Skeletal muscle tissue (tissue), 4 donors: ENCODE measurements around the gene EFCC1. TPM values are rescaled to one million over a fixed set of nuclear protein-coding genes. Genes with fewer than 3 reads are reported as not detected.

ENCODE experiments used
- H3K27ac ChIP-seq: one replicate; pipeline ENCODE4 v1.7.0; 2013; ENCODE audit warnings: mild to moderate bottlenecking, low read depth, low read length, inconsistent platforms
- H3K27me3 ChIP-seq, 3 donors: one replicate each; pipeline ENCODE4 v1.7.0; 2013; ENCODE audit warnings: low read length in 3 of 3; ENCODE audit not compliant: control insufficient read depth in 3 of 3, insufficient read depth in 3 of 3
- H3K36me3 ChIP-seq, 3 donors: one replicate each; pipeline ENCODE4 v1.7.0; 2013; ENCODE audit warnings: low read length in 3 of 3; ENCODE audit not compliant: control insufficient read depth in 3 of 3, insufficient read depth in 3 of 3
- H3K4me1 ChIP-seq, 3 donors: one replicate each; pipeline ENCODE4 v1.7.0; 2013; ENCODE audit warnings: low read length in 3 of 3, mild to moderate bottlenecking in 3 of 3; ENCODE audit not compliant: control insufficient read depth in 3 of 3, insufficient read depth in 3 of 3
- H3K4me3 ChIP-seq, 3 donors: one replicate each; pipeline ENCODE4 v1.7.0; 2013; ENCODE audit warnings: low read length in 3 of 3
- H3K9ac ChIP-seq, 3 donors: one replicate each; pipeline ENCODE4 v1.7.0; 2013; ENCODE audit warnings: low read length in 3 of 3, mild to moderate bottlenecking in 3 of 3, moderate library complexity in 2 of 3, low read depth in 1 of 3
- H3K9me3 ChIP-seq, 3 donors: one replicate each; pipeline ENCODE4 v1.7.0; 2013; ENCODE audit warnings: low read length in 3 of 3; ENCODE audit not compliant: control insufficient read depth in 3 of 3
- total RNA-seq: library from RNA; depleted of rRNA; stranded (reverse); fragments of >200 nt; gene quantifications from one replicate; pipeline ENCODE4 v1.2.3, GENCODE V29; 2014
- donor health status: Osteomylitis.

The EFCC1 gene
- total RNA-seq, 1 donor from 2014 or later, result 1.0 TPM

DNA sequence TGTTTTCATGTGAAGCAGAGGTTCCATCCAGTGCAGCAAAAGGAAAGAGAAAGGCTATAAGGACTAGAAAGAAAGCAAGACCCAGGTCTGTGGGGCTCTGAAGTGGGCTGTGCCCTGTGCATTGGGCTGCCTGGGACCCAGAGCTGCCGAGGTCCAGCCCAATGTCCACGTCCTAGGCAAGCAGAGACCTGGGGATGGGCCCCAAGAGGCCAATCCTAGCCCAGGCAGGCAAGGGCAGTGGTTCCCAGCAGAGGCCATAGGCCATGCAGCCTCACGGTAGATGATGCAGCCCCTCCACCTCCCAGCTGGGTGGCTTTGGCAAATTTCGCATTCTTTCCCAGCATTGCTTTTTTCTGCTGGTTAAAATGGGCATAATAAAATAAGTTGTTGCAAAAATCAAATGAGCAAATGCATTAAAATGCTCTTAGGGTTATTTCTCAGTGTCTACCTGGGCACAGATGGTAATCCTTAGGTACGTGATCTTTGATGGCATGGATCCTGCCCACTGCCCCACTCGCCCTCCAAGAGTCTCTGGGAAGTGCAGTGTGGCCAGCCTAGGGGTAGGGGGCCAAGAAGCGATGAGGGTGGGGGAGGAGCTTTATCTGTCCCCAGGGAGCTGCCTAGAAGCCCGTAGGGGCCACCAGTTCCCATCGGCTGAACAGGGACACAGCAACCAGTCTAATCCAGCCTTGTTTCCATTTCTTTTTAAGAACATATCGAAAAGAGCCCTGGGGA, 37.2 kb downstream of the EFCC1 start:
- peaks cover 0 to 4% (median 4%) of the 10 kb centered on the region in 3 donors for H3K4me1 ChIP-seq

DNA sequence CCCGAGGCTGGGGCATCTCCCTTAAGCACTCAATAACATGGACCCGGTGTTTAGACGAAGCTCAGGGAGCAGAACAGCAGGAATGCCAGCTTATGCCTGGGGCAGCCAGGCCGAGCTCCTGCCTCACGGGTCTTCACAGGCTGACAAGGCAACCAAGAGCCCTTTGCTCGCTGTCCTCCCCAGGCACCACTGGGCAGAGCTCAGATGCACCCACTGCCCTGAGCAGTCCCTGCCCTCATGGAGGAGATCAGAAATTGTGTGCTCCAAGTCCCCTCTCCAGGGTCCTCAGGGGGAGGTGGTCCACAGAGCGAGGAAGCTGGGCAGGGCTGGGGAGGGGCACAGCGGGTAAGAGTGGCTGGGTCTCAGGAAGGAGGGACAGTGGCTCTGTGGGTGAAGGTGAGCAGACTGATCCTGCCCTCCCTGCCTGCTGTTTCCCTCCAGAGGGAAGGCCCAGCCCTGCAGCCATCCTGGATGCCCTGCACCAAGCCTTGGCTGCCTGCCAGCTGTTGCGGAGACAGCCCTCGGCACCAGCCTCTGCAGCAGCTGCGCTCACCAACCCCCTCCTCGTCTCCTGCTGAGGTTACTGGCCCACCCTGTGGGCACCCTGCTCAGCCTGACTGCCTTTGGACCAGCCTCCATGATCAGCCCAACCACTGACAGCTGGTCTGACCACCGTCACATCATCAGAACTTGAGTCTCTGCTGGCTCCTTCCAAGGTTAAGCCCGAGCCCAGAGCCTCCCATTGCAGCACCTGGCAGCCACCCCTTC, 38.4 kb downstream of the EFCC1 start:
- peaks cover 0 to 5% (median 0%) of the 10 kb centered on the region in 3 donors for H3K27me3 ChIP-seq
- peaks cover 0 to 4% (median 4%) of the 10 kb centered on the region in 3 donors for H3K4me1 ChIP-seq
- peaks cover 0 to 3% (median 0%) of the 10 kb centered on the region in 3 donors for H3K36me3 ChIP-seq
- no peak overlapping the region for H3K9ac ChIP-seq
- no peaks in the 10 kb centered on the region for H3K9me3 ChIP-seq
- H3K27ac ChIP-seq, result no peak overlapping the region
- no peak overlapping the region for H3K4me3 ChIP-seq

More for the DNA sequence above, 37.2 kb downstream of the EFCC1 start:
- peaks cover 0 to 3% (median 0%) of the 10 kb centered on the region in 3 donors for H3K36me3 ChIP-seq
- H3K27ac ChIP-seq, result no peak overlapping the region
- H3K27me3 ChIP-seq, result peaks cover 0 to 5% (median 0%) of the 10 kb centered on the region in 3 donors
- no peak overlapping the region for H3K9ac ChIP-seq
- H3K9me3 ChIP-seq, result no peaks in the 10 kb centered on the region
- H3K4me3 ChIP-seq, result no peak overlapping the region

DNA sequence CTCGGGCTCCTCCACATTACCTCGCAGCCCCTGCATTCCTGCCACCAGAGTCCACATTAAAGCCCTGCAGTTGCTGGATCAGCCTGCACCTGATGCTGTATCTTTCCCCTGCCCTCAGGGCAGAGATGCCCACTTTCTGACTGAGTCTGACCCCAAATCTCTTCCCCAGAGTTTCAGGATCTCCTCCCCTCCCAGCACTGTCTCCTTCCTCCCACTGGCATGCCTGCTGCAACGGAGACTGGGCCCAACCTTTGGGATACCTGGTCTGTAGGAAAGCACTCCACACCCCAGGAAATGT, 38.9 kb downstream of the EFCC1 start:
- H3K36me3 ChIP-seq, result peaks cover 0 to 3% (median 0%) of the 10 kb centered on the region in 3 donors
- no peak overlapping the region for H3K4me3 ChIP-seq
- H3K9ac ChIP-seq, result no peak overlapping the region
- no peak overlapping the region for H3K27ac ChIP-seq
- peaks cover 0 to 8% (median 0%) of the 10 kb centered on the region in 3 donors for H3K27me3 ChIP-seq
- H3K9me3 ChIP-seq, result no peaks in the 10 kb centered on the region
- H3K4me1 ChIP-seq, result peaks cover 0 to 4% (median 4%) of the 10 kb centered on the region in 3 donors

DNA sequence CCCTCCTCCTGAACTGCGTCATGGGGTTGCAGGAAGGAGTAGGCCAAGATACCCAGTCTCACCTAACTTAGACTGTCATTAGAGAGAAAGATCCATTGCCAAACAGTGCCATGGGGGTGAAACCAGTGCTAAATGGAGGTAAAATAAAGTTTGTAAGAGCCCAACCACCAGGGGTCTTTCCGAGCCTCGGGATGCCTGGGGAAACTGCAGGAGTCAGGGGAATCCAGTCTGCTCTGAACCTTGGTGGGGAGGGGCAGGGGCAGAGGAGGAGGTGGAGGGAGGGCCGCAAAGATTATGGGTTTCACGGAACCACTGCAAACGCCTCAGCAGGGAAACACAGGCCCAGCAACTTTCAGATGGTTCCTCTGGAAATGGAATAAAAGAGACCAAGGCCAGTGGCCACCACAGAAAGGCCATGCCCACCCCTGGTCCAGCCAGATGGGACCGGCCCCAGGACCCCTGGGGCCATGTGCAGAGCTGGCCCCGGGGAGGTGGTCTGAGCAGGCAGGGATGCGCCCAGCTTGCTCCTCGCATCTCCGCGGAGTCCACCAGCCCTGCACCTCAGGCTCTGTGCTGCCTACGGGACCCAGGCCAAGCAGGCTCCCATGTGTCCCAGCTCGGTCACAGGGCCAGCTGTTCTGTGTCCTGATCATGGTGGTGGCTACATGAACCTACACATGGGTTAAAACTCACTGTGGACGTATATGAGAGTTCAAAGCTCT, 39.6 kb downstream of the EFCC1 start:
- H3K27ac ChIP-seq, result no peak overlapping the region
- H3K9me3 ChIP-seq, result no peaks in the 10 kb centered on the region
- H3K9ac ChIP-seq, result no peak overlapping the region
- H3K4me1 ChIP-seq, result peaks cover 0 to 6% (median 4%) of the 10 kb centered on the region in 3 donors
- peaks cover 0 to 3% (median 0%) of the 10 kb centered on the region in 3 donors for H3K36me3 ChIP-seq
- peaks cover 3 to 9% (median 4%) of the 10 kb centered on the region in 3 donors for H3K27me3 ChIP-seq
- no peak overlapping the region for H3K4me3 ChIP-seq

- Histone ChIP-seq H3K27ac (no peak overlapping the region), H3K9ac (peak overlapping the region in 2 of 3 donors; percentile 6 to 64), H3K36me3 (no peaks in the 10 kb centered on the region), H3K27me3 (peaks cover 10 to 13% (median 13%) of the 10 kb centered on the region in 3 donors), H3K4me3 (peak overlapping the region in 2 of 3 donors; percentile 40 to 56), H3K9me3 (peaks cover 0 to 2% (median 0%) of the 10 kb centered on the region in 3 donors), H3K4me1 (peaks cover 0 to 5% (median 0%) of the 10 kb centered on the region in 3 donors)
These were observed 44.6 kb downstream of the EFCC1 start for GRCh38 chr3:129045675-129046036.

DNA sequence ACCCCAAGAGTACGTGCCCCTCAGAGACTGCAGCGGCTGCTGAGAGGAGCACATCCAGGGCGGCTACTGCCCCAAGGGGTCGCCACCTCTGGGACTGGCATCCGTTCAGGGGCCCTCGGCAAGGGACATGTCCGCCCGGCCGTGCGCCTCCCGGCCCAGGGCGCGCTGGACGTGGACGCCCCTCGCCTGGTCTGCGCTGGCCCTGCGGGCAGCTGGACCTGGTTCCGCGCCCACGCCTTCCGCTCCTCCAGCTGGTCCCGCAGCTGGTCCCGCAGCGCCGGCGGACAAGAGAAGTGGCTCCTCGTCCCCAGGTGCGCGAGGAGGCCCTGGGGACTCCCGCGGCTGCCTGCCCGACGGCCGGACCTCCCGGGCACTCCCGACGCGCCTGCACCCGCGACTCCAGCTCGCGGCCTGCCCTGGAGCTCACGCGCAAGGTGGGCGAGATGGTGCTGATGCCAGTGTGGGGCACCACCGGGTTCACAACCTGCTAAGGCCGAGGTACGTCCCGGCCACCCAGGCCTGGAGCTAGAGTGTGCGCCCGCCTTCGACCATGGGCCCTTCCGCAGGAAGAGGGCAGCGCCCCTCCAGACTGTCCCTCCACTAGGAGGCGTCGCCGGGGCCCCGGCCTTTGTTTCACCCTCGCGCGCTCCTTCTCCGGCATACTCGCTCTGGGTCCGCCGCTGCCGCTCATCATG, 45.1 kb downstream of the EFCC1 start:
- peaks cover 0 to 2% (median 0%) of the 10 kb centered on the region in 3 donors for H3K9me3 ChIP-seq
- peak overlapping the region in 2 of 3 donors; percentile 40 to 56 for H3K4me3 ChIP-seq
- peaks cover 0 to 5% (median 0%) of the 10 kb centered on the region in 3 donors for H3K4me1 ChIP-seq
- H3K27ac ChIP-seq, result no peak overlapping the region
- no peaks in the 10 kb centered on the region for H3K36me3 ChIP-seq
- H3K27me3 ChIP-seq, result peaks cover 10 to 13% (median 13%) of the 10 kb centered on the region in 3 donors
- peak overlapping the region in 2 of 3 donors; percentile 6 to 64 for H3K9ac ChIP-seq

DNA sequence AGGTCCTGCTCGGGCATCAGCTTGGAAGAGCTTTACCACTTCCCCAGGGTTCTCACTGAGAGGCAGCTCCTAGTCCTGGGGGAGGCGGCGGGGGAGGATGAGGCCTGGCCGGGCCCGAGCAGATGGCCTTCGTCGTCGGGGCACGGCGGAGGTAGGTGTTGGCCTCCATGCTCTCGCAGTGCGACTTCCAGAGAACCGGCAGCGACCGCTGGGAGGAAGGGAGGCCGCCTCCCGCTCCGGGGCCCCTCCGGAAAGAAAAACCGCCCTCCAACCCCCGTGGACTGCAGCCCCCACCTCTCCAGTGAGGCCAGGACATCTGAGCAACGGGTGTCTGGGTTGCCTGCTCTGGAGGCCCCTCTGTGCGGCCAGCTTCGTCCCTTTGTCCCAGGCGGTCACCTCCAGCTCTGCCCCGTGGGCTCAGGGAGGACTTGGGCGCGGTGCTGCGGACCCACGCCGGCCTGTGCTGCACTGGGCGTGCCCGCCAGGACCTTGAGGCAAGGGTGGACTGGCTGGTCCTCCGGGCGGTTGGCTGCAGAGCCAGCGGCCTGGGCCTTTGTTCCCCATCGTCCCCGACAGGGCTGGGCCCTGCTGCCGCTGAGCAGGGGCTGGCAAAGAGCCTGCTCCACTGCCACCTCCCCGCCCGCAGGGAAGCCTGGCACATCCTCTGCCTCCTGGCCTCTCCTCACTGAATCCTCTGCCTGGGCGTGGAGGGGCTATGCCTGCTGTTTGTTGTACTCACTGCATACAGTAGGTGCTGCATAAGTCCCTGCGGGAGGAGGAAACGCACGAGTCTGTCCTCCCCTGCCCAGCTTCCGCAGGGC, 45.8 kb downstream of the EFCC1 start:
- Histone ChIP-seq H3K9me3 (peaks cover 0 to 2% (median 0%) of the 10 kb centered on the region in 3 donors), H3K36me3 (no peaks in the 10 kb centered on the region), H3K4me1 (peaks cover 0 to 7% (median 1%) of the 10 kb centered on the region in 3 donors), H3K9ac (no peak overlapping the region), H3K27ac (no peak overlapping the region), H3K27me3 (peaks cover 10 to 13% (median 13%) of the 10 kb centered on the region in 3 donors), H3K4me3 (no peak overlapping the region)

DNA sequence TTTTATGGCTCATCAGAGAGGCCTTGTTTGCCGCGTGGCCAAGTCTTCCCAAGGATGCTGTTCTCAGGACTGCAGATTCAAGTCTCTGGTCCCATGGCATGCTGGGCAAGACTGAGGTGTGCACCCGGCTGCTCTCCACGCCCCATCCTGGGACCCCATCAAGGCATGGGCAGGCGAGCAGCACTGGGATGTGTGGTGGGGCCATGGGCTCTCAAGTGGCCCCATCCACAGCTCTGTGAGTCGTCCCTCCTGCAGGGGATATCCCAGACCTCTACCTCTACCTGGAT, 46.4 kb downstream of the EFCC1 start:
- peaks cover 0 to 2% (median 0%) of the 10 kb centered on the region in 3 donors for H3K9me3 ChIP-seq
- peaks cover 10 to 13% (median 13%) of the 10 kb centered on the region in 3 donors for H3K27me3 ChIP-seq
- H3K36me3 ChIP-seq, result no peaks in the 10 kb centered on the region
- no peak overlapping the region for H3K9ac ChIP-seq
- H3K4me3 ChIP-seq, result no peak overlapping the region
- H3K4me1 ChIP-seq, result peaks cover 0 to 8% (median 4%) of the 10 kb centered on the region in 3 donors
- H3K27ac ChIP-seq, result no peak overlapping the region
